GM18867 (cell line): Measurements from ENCODE around the gene SEC24B.
"Not testable (repeated sequence)": the region's sequence is repeated elsewhere in the genome, so short reads cannot be mapped to it uniquely, and the experiment has no call there.

Source experiments
- ATAC-seq: cut with Tn5 transposase; IDR thresholded peaks from one replicate; pipeline ENCODE4 v1.9.1; 2021; ENCODE audit warnings: mild to moderate bottlenecking, moderate library complexity; ENCODE audit not compliant: unreplicated experiment

The SEC24B gene

DNA sequence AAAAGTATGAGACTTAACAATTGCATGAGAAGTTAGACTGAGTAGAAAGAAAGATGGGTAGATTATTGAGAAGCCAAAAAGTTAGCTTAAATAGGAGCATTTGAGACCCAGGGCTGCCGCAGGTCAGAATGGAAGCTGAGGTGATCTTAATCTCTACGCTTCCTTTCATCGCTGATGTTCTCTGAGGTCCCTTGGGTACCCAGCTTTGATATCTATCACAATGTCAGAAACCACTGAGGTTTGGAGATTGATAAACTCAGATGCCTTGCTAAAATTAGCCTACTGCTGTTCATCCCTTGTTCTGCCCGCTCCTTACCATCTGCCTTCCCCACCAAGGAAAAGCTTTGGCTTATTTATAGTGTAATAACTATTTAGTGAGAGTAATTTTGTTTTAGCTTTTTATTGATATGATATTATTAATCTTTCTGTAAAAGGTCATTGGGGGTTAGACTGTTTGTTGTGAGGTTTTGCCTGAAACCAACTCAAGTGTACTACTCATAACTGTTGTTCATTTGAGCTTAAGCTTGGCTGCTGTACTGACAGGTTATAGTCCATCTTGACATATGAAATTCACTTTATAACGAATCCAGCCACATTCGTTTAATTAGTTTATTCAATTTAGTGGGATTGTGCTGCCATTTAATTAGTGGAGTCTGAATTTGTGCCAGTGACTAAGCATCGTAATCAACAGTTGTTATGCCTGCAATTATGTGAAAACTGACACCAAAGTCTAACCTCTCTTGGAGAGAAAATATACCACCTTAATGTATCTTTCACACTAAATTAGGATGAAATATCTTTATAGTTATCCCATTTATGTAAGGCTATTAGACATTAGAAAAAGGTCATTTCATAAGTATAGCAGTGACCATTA lies 141.6 kb downstream of the SEC24B start:
- no peak for ATAC-seq

DNA sequence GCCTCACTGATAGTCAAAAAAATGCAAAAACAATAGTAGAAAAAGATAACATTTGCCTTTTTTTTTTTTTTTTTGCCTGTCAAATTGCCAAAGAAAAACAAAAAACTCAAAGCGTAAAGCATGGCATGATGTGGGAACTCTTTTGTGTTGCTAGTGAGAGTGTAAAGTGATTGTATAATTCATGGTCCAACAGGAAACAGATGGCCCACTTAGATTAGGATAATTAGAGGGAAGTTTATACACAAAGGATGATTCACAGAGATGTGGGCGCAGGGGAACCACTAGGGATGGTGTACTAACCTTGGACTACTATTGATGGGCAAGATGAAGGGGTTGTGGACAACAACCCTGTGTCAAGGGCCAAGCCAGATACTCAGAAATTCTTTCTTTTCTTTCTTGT lies 142.8 kb downstream of the SEC24B start:
- no peak for ATAC-seq

- ATAC-seq, result no peak
Observed at GRCh38 chr4:109578846-109579245, 145.2 kb downstream of the SEC24B start.

DNA sequence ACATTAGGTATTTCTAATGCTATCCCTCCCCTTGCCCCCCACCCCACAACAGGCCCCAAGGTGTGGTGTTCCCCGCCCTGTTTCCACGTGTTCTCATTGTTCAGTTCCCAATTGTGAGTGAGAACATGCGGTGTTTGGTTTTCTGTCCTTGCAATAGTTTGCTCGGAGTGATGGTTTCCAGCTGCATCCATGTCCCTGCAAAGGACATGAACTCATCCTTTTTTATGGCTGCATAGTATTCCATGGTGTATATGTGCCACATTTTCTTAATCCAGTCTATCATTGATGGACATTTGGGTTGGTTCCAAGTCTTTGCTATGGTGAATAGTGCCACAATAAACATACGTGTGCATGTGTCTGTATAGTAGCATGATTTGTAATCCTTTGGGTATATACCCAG lies 146.4 kb downstream of the SEC24B start:
- not testable (repeated sequence) for ATAC-seq

DNA sequence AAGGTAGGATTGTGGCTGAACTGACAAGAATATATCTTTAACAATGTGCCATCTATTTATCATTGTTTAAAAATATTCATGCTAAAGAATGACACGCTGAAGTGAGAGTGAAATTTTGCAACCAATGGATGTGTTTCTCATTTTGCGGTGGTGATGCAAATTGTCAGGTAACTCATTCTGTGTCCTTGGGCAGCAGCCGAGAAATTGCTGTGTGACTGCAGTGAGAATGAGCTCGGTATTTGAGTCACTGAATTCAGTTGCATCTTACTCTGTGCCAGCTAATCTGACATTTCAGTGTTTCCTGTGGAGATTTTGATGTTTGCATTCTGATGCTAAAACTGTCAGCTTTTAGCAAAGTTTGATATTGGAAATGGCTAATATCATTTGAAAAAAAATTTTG lies 154.6 kb downstream of the SEC24B start:
- ATAC-seq, result peak; percentile 100

DNA sequence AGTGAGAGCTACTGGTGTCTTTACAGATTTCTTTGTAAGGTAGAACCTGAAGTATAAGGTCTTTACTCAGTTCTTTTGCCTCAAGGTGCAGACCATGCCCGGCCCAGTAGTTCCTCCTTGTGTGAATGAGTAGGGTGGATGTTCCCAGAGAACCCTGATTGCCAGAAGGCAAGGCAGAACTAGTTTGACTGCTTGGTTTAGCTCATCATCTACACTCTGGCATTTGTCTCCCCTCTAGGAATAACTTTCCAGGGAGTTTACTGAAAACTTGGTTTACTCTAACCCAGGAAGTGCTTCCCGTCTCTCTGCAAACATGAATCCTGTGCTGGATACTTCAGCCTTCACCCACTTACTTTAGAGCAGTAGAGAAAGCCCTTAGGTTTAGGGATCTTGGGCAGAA lies 155.5 kb downstream of the SEC24B start:
- ATAC-seq, result no peak

DNA sequence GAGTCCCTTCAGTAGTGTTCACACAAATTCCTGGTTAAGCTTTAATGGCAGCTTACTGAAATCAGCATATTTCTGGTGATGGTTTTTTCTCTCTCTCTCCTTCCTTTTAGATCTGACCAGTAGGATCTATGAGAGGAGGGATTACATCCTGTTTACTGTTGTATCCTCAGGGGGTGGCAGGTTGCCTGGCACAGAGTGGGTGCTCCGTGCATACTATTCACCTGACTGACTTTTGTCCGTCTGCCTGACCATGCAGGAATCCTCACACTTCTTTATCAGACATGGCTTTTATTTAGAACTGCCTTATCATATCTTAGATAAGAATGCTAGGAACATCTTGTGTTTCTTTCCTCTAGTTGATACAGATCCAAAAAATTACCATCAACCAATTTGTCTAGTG lies 156.0 kb downstream of the SEC24B start:
- ATAC-seq, result no peak
